Measurements from ENCODE around the gene RILPL2.

GRCh38 chr12:123450636-123451035 is 14.2 kb upstream of the RILPL2 start:
- TF ChIP-seq CTCF (conservative IDR thresholded peaks at IDR 0.05) (no peak), ZFX (IDR thresholded peaks at IDR 0.05) (no peak)

Measured in C4-2B (cell line).